Naive thymus-derived CD4-positive, alpha-beta T cell (primary cell): ENCODE data around the gene RGS2. TPM values are rescaled to one million over a fixed set of nuclear protein-coding genes. Genes with fewer than 3 reads are reported as not detected.
A peak's percentile ranks its signal among the peaks of the same experiment; 100 is the strongest.

ENCODE experiments used
- ATAC-seq: fragments of 150-1000 bp; cut with Tn5 transposase; 2 replicates; pipeline ENCODE4 v1.10.0; 2021; ENCODE audit warnings: mild to moderate bottlenecking, moderate library complexity
- CTCF ChIA-PET: fragments of 350-600 bp; sonication (Branson Sonifier 250); formaldehyde crosslinking; loops from one replicate; lab custom pipeline; 2021; ENCODE audit warnings: antibody characterized with exemption; lab: Charles Lee
- POLR2A ChIA-PET: fragments of 350-600 bp; sonication (Branson Sonifier 250); formaldehyde crosslinking; loops from one replicate; lab custom pipeline; 2021; ENCODE audit warnings: antibody characterized with exemption, inconsistent platforms; lab: Charles Lee
- DNase-seq, 9 donors: peaks; one replicate each; pipeline versions ENCODE4 v3.0.0 to v3.0.0-alpha.2; 2020 to 2022; ENCODE audit warnings: mixed read lengths in 1 of 9
- H3K27ac ChIP-seq: one replicate; pipeline ENCODE4 v1.7.0; 2013; ENCODE audit warnings: mild to moderate bottlenecking, low read depth, low read length, moderate library complexity
- H3K27me3 ChIP-seq, 2 donors: one replicate each; pipeline ENCODE4 v1.7.0; 2013; ENCODE audit warnings: low read length in 2 of 2, mild to moderate bottlenecking in 2 of 2, moderate library complexity in 2 of 2; ENCODE audit not compliant: control insufficient read depth in 2 of 2, insufficient read depth in 2 of 2
- H3K36me3 ChIP-seq, 3 experiments: 1 replicate in 2 of 3; 2 replicates in 1 of 3; pipeline ENCODE4 v1.7.0; 2013; ENCODE audit warnings: low read length in 3 of 3, mild to moderate bottlenecking in 3 of 3, moderate library complexity in 1 of 3; ENCODE audit not compliant: insufficient read depth in 3 of 3, control insufficient read depth in 2 of 3
- H3K4me1 ChIP-seq, 2 donors: one replicate each; pipeline ENCODE4 v1.7.0; 2013; ENCODE audit warnings: low read length in 2 of 2, mild to moderate bottlenecking in 2 of 2, moderate library complexity in 1 of 2; ENCODE audit not compliant: control insufficient read depth in 2 of 2, insufficient read depth in 2 of 2
- H3K4me3 ChIP-seq: 2 replicates; pipeline ENCODE4 v1.7.0; 2013; ENCODE audit warnings: mild to moderate bottlenecking, low read length
- H3K9me3 ChIP-seq, 3 experiments: 1 replicate in 2 of 3; 2 replicates in 1 of 3; pipeline ENCODE4 v1.7.0; 2013; ENCODE audit warnings: low read length in 3 of 3; ENCODE audit not compliant: control insufficient read depth in 2 of 3
- H3K27ac Mint-ChIP-seq, 9 donors: one replicate each; pipeline ENCODE4 v1.8.0; 2020 to 2022; ENCODE audit warnings: mixed read lengths in 9 of 9, mild to moderate bottlenecking in 8 of 9, moderate library complexity in 5 of 9, inconsistent platforms in 2 of 9
- H3K27me3 Mint-ChIP-seq, 5 donors: one replicate each; pipeline ENCODE4 v1.8.0; 2021 to 2022; ENCODE audit warnings: mixed read lengths in 5 of 5, mild to moderate bottlenecking in 1 of 5
- H3K36me3 Mint-ChIP-seq, 5 donors: one replicate each; pipeline ENCODE4 v1.8.0; 2020 to 2022; ENCODE audit warnings: mixed read lengths in 5 of 5, mild to moderate bottlenecking in 3 of 5, inconsistent platforms in 1 of 5
- H3K4me1 Mint-ChIP-seq, 7 donors: one replicate each; pipeline ENCODE4 v1.8.0; 2020 to 2022; ENCODE audit warnings: mixed read lengths in 7 of 7, mild to moderate bottlenecking in 3 of 7, inconsistent platforms in 1 of 7
- H3K4me3 Mint-ChIP-seq, 10 donors: one replicate each; pipeline ENCODE4 v1.8.0; 2020 to 2022; ENCODE audit warnings: mild to moderate bottlenecking in 10 of 10, mixed read lengths in 10 of 10, moderate library complexity in 6 of 10, inconsistent platforms in 2 of 10
- H3K9me3 Mint-ChIP-seq, 11 donors: one replicate each; pipeline ENCODE4 v1.8.0; 2020 to 2022; ENCODE audit warnings: mixed read lengths in 11 of 11, mild to moderate bottlenecking in 4 of 11, inconsistent platforms in 1 of 11, moderate library complexity in 1 of 11
- intact Hi-C, 2 donors: fragments of 100-400 bp; cut with micrococcal nuclease; formaldehyde crosslinking; loops; one replicate each; pipeline ENCODE4 v1.15.1; 2023
- polyA plus RNA-seq, 2 donors: library from polyadenylated mRNA; unstranded; fragments of 300-500 nt; fragmentation: Illumina TruSeq; gene quantifications; one replicate each; pipeline ENCODE4 v1.2.3, GENCODE V29; 2021
- total RNA-seq, 6 experiments: library from RNA in 5 of 6; stranded (reverse) in 5 of 6; gene quantifications; 1 replicate in 5 of 6; 2 replicates in 1 of 6; pipeline ENCODE4 v1.2.3 and lab custom pipeline; 2021 to 2026

Gene RGS2
- total and polyA plus RNA-seq, 7 experiments from 2014 or later = 3.5 to 317 (median 14.3) TPM

GRCh38 chr1:192809307-192810252 lies 741 bp downstream of the RGS2 start:
- CTCF ChIA-PET = interaction anchor here (0.5 to 1.8 kb wide), 3 partner anchors 312 to 988 kb away, joined by 3 to 4 read pairs (median 3); partner anchors contain the start of gene CDC73
- intact Hi-C loops = loop anchor here (1.0 to 10.0 kb wide), 15 partner anchors 202 to 1488 kb away; partner anchors contain the start of genes CDC73 (in 1 of the 2), GLRX2 (in 1 of the 2), RGS1 (in 1 of the 2) and RO60 (in 1 of the 2)
- Histone ChIP-seq H3K4me3 (peak overlapping the region; percentile 91), H3K4me1 (peaks cover 0 to 27% of the 10 kb centered on the region in 2 donors), H3K27me3 (no peaks in the 10 kb centered on the region), H3K27ac (peak overlapping the region; percentile 76), H3K9me3 (no peaks in the 10 kb centered on the region), H3K36me3 (no peaks in the 10 kb centered on the region)
- H3K27ac Mint-ChIP-seq = peak overlapping the region; percentile 91 to 98 (median 96)
- peak overlapping the region; percentile 92 to 99 (median 98) for H3K4me3 Mint-ChIP-seq
- no peaks in the 10 kb centered on the region for H3K36me3 Mint-ChIP-seq
- DNase-seq (peak in 5 of 9 donors; percentile 63 to 71 (median 70)), ATAC-seq (peak; percentile 40)
- peaks cover 0 to 5% (median 0%) of the 10 kb centered on the region in 11 donors for H3K9me3 Mint-ChIP-seq
- peaks cover 17 to 33% (median 27%) of the 10 kb centered on the region in 7 donors for H3K4me1 Mint-ChIP-seq
- POLR2A ChIA-PET = interaction anchor here (0.9 to 3.3 kb wide), 6 partner anchors 10 to 313 kb away, joined by 3 to 14 read pairs (median 5); partner anchors contain the start of genes CDC73, RO60 and UCHL5
- H3K27me3 Mint-ChIP-seq = peaks cover 0 to 17% (median under 1%) of the 10 kb centered on the region in 5 donors

DNA sequence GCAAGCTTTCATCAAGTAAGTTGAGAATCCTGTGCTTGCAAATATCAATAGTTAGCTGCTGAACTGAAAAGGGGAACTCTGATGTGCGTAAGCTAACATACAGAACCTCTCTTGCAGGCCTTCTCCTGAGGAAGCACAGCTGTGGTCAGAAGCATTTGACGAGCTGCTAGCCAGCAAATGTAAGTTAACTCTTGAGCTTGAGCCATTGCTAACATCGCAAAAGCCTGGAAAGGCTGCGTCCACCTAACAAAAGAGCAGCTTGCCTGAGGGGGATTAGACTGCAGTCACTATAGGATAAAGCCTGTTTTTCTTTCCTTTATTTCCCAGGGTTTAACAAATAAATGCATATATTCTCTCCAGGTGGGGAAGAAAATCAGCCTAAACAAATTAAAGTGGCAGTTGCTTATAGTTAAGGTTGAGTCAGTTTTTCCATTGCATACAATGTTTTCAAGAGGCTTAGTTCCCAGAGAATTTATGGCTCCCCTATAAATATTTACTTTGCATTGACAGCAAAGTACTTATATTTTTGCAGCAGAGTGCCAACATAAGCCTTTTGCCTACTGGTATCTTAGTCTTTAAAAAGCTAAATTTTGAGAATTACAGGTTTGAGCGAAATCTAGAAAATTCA lies 1.5 kb downstream of the RGS2 start:
- CTCF ChIA-PET = no interaction called here
- DNase-seq (no peak), ATAC-seq (no peak)
- Mint-ChIP-seq H3K4me3 (peak overlapping the region; percentile 32 to 99 (median 96)), H3K27ac (peak overlapping the region in 4 of 9 donors; percentile 21 to 97 (median 96)), H3K4me1 (peaks cover 17 to 33% (median 27%) of the 10 kb centered on the region in 7 donors), H3K36me3 (no peaks in the 10 kb centered on the region), H3K9me3 (peaks cover 0 to 5% (median 0%) of the 10 kb centered on the region in 11 donors), H3K27me3 (peaks cover 0 to 17% (median 2%) of the 10 kb centered on the region in 5 donors)
- H3K9me3 ChIP-seq = no peaks in the 10 kb centered on the region
- POLR2A ChIA-PET = interaction anchor here (0.9 to 3.3 kb wide), 4 partner anchors 9 to 312 kb away, joined by 3 to 14 read pairs (median 10); partner anchors contain the start of genes CDC73, RO60 and UCHL5
- peaks cover 0 to 27% of the 10 kb centered on the region in 2 donors for H3K4me1 ChIP-seq
- no peak overlapping the region for H3K27ac ChIP-seq
- intact Hi-C loops = no loop called here
- no peak overlapping the region for H3K4me3 ChIP-seq
- no peaks in the 10 kb centered on the region for H3K27me3 ChIP-seq
- H3K36me3 ChIP-seq = no peaks in the 10 kb centered on the region

GRCh38 chr1:192811006-192811405 lies 2.2 kb downstream of the RGS2 start:
- CTCF ChIA-PET = interaction anchor here (0.7 kb wide), 2 partner anchors 106 to 218 kb away, joined by 3 read pairs; no protein-coding TSS in a partner anchor
- Mint-ChIP-seq H3K9me3 (peaks cover 0 to 5% (median 0%) of the 10 kb centered on the region in 11 donors), H3K27me3 (peaks cover 0 to 17% (median 2%) of the 10 kb centered on the region in 5 donors), H3K4me3 (no peak overlapping the region), H3K4me1 (peaks cover 17 to 33% (median 27%) of the 10 kb centered on the region in 7 donors), H3K27ac (no peak overlapping the region), H3K36me3 (no peaks in the 10 kb centered on the region)
- no peak for ATAC-seq
- Histone ChIP-seq H3K27ac (no peak overlapping the region), H3K9me3 (no peaks in the 10 kb centered on the region), H3K27me3 (no peaks in the 10 kb centered on the region), H3K4me1 (peaks cover 0 to 25% of the 10 kb centered on the region in 2 donors), H3K36me3 (no peaks in the 10 kb centered on the region), H3K4me3 (no peak overlapping the region)
- POLR2A ChIA-PET = interaction anchor here (0.7 to 3.3 kb wide), 2 partner anchors 248 to 293 kb away, joined by 3 to 14 read pairs; partner anchors contain the start of genes RO60 and UCHL5
- DNase-seq = no peak
- intact Hi-C loops = no loop called here

DNA sequence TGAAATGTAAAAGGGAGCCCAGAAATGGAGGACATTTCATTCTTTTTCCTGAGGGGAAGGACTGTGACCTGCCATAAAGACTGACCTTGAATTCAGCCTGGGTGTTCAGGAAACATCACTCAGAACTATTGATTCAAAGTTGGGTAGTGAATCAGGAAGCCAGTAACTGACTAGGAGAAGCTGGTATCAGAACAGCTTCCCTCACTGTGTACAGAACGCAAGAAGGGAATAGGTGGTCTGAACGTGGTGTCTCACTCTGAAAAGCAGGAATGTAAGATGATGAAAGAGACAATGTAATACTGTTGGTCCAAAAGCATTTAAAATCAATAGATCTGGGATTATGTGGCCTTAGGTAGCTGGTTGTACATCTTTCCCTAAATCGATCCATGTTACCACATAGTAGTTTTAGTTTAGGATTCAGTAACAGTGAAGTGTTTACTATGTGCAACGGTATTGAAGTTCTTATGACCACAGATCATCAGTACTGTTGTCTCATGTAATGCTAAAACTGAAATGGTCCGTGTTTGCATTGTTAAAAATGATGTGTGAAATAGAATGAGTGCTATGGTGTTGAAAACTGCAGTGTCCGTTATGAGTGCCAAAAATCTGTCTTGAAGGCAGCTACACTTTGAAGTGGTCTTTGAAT lies 2.9 kb downstream of the RGS2 start:
- ATAC-seq (no peak), DNase-seq (no peak)
- peaks cover 0 to 18% of the 10 kb centered on the region in 2 donors for H3K4me1 ChIP-seq
- no peak overlapping the region for H3K27ac ChIP-seq
- no peaks in the 10 kb centered on the region for H3K27me3 ChIP-seq
- Mint-ChIP-seq H3K4me3 (no peak overlapping the region), H3K27ac (peak overlapping the region in 1 of 9 donors; percentile 13), H3K36me3 (no peaks in the 10 kb centered on the region), H3K9me3 (peaks cover 0 to 5% (median 0%) of the 10 kb centered on the region in 11 donors), H3K4me1 (peaks cover 17 to 32% (median 25%) of the 10 kb centered on the region in 7 donors), H3K27me3 (peaks cover 0 to 17% (median 2%) of the 10 kb centered on the region in 5 donors)
- H3K9me3 ChIP-seq = no peaks in the 10 kb centered on the region
- intact Hi-C loops = no loop called here
- ChIA-PET POLR2A (interaction anchor here (0.7 kb wide), 1 partner anchor 292 kb away, joined by 3 read pairs; no protein-coding TSS in a partner anchor), CTCF (interaction anchor here (0.7 kb wide), 1 partner anchor 218 kb away, joined by 3 read pairs; no protein-coding TSS in a partner anchor)
- H3K36me3 ChIP-seq = no peaks in the 10 kb centered on the region
- H3K4me3 ChIP-seq = no peak overlapping the region

GRCh38 chr1:192812420-192813209 lies 3.8 kb downstream of the RGS2 start:
- no peak overlapping the region for H3K27ac Mint-ChIP-seq
- Histone ChIP-seq H3K27me3 (no peaks in the 10 kb centered on the region), H3K4me1 (peaks cover 0 to 12% of the 10 kb centered on the region in 2 donors), H3K27ac (no peak overlapping the region), H3K9me3 (no peaks in the 10 kb centered on the region), H3K36me3 (no peaks in the 10 kb centered on the region), H3K4me3 (no peak overlapping the region)
- ChIA-PET CTCF (interaction anchor here (0.9 kb wide), 1 partner anchor 207 kb away, joined by 3 read pairs; no protein-coding TSS in a partner anchor), POLR2A (no interaction called here)
- no peaks in the 10 kb centered on the region for H3K36me3 Mint-ChIP-seq
- peaks cover 0 to 17% (median 2%) of the 10 kb centered on the region in 5 donors for H3K27me3 Mint-ChIP-seq
- H3K9me3 Mint-ChIP-seq = peaks cover 0 to 5% (median 0%) of the 10 kb centered on the region in 11 donors
- intact Hi-C loops = no loop called here
- no peak overlapping the region for H3K4me3 Mint-ChIP-seq
- H3K4me1 Mint-ChIP-seq = peaks cover 9 to 24% (median 18%) of the 10 kb centered on the region in 7 donors
- ATAC-seq = no peak
- no peak for DNase-seq
